ENCODE results near the gene PEX7.
"Not testable (repeated sequence)": the region's sequence is repeated elsewhere in the genome, so short reads cannot be mapped to it uniquely, and the experiment has no call there.

The PEX7 gene, protein sequence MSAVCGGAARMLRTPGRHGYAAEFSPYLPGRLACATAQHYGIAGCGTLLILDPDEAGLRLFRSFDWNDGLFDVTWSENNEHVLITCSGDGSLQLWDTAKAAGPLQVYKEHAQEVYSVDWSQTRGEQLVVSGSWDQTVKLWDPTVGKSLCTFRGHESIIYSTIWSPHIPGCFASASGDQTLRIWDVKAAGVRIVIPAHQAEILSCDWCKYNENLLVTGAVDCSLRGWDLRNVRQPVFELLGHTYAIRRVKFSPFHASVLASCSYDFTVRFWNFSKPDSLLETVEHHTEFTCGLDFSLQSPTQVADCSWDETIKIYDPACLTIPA

DNA sequence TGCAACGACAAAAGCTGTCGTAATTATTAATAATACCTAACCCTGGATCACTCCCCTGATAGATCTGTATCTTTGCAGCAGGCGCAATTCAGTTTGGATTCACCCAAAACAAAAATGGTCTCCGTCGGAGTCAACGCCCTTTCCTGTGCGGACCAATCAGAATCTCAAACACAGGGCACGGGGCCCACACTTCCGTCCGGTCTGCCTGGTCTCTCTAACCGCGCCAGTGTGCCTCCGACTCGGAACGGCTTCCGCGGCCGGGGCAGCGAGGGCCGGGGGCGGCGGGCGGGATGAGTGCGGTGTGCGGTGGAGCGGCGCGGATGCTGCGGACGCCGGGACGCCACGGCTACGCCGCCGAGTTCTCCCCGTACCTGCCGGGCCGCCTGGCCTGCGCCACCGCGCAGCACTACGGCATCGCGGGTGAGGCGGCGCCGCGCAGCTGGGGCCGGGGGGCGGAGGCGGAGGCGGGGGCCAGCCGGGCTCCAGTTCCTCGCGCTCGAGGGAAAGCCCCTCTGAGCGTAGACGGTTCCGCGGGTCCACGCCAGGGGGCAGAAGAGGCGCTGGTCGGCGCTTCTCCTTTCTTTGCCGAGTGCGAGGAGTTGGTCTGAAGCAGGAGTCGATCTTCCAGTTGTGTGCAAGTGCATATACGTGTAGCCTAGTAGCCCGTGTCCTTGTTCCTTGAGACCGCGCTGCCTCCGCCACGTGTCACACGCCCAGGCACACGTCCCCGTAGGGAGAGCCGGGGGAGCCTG, at the start of gene PEX7:
Gene PEX7 (plus strand): TSS at position 217 of the 752 bp plus-strand sequence. CDS start 74 bp downstream, at position 291.
- DNase-seq: peak; percentile 88

DNA sequence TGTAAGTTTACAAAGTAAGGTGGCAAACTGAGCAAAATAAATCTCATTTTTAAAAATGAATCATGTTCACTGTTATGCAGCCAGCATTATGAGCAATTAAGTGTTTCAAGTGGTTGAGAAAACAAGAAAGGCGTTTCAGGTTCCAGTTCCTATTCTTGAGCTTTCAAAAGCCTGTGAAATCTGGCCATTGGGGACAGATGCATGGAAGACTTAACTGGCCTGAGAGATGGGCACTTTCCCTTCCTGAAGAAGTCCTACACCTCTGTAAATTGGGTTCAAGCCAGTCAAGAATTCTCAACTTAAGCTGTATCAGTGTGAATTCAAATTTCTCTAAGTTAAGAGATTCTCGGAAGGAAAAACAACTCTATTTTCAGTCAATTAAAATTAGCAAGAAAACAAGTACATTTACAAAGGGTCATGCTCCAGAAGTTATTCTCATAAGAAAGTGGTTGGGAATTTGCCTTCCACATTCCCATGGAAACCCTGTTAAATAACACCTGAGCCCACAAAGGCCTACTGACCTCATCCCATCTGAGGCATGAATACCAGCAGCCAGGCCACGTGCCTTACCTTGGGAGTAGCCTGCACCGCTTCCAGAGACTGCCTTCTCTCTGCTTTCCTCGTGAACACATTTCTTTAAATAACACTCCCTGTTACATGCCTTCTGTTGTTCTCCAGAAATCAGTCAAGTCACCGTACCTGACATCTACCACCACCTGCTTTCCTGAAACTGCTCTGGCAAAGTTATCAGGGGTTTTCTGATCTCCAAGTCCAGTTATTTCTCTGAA, 49.5 kb upstream of the PEX7 start:
- no peak for DNase-seq

DNA sequence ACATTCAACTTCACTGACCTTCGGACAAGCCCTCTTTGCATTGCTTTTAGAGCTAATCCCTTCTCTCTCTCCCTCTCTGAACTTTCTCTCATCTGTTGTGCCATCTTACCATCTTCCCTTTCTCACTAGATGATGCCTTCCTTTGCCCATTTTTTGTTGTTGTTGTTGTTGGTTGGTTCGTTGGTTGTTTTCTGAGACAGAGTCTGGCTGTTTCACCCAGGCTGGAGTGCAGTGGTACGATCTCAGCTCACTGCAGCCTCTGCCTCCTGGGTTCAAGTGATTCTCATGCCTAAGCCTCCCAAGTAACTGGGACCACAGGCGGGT, 49.0 kb upstream of the PEX7 start:
- DNase-seq: no peak

DNA sequence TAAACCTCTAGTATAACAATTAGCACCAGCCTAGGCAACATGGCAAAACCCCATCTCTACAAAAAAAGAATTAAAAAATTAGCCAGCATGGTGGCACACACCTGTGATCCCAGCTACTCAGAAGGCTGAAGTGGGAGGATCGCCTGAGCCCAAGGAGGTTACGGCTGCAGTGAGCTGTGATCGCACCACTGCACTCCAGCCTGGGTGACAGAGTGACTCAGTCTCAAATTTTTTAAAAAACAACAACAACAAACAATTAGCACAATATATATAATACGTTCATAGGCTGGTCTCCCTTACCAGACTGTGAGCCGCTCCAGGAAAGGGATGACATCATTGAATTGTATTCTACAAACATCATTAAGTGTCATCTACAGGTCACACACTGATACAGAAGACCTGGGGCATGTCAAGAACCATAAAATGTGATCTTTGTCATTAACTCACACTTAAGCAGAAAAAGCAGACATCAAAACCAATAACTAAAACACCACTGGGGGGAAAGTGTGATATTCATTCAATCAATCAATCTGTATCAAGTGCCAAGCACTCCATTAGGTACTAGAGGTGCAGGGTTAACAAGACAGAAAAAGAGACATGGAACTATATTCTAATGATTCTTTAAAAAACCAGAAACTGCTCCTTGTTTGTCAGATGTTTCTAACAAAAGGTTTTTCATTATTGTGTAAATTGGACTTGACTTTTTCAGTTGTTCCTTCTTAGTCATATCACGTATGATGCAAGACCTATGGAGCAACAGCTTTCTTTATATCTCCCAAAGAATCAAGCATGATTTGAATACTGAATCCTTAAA, 48.0 kb upstream of the PEX7 start:
- DNase-seq: no peak

DNA sequence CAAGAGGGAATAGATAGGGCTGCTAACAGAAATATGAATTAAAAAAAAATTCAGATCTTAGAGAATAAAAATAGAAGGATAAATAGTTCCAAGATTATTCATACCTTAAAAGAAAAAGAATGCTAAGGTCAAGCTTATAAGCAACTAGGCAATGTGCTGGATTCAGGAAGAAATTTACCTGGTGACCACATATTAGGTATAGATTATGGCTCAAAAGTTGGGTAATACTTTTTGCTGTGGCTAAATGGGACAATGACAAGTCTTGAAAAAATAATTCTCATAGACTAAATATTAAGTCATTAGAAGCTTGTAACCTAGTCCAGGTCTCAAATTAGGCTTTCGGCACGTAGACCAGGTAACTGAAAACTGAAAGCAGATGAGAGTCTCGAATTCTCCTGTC, 47.3 kb upstream of the PEX7 start:
- no peak for DNase-seq

DNA sequence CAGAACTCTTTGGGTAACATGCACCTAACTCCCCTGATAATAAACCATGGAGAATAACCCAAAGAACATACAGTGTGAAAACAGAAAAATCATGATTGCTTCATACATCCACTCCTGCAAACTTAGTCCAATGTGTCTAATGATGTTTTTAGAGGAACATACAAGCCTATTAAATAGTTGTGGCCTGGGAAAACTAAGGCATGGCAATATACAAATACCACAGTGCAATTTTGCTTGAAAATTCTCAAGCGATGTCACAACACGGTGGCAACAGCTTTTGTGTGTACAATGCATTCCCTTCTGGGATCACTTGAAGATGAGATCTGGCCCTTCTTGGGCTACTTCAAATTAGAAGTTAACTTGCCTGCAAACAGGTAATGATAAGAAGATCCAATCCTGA, 46.8 kb upstream of the PEX7 start:
- DNase-seq: no peak

DNA sequence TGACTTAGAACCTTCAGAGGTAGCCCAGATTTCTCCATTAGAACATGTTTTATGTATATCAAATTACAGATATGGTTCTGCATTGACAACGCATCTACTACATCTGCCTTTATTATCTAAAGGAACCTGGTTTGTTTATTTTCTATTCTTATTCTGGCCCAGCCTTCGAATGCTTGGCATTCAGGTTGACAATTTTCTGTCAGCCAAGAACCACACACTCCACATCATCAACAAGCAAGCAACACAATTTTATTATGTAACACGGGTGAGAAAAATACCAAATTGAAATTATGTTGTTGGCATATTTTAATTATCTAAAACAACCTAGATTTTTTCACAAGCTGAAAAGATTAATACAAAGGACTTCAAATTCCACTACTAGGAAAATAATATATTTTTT, 44.7 kb upstream of the PEX7 start:
- DNase-seq: no peak

DNA sequence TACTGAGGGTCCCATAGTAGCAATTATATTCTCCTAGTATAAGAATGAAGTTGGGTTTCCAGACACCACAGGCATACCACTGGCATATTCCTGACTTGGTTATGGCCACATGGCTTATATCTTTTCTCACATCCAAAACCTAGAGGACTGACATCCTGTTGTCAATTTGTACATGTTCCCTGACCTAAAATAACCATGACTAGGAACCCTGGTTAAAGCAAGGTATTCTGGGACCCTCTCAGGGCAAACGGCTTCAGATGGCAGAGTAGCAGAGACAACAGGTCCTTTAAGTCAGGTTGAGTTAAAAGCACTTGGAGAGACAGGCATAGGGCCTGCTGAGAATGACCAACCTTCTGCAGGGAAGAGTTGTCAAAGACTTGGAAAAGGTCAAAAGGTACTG, 42.7 kb upstream of the PEX7 start:
- DNase-seq: no peak

DNA sequence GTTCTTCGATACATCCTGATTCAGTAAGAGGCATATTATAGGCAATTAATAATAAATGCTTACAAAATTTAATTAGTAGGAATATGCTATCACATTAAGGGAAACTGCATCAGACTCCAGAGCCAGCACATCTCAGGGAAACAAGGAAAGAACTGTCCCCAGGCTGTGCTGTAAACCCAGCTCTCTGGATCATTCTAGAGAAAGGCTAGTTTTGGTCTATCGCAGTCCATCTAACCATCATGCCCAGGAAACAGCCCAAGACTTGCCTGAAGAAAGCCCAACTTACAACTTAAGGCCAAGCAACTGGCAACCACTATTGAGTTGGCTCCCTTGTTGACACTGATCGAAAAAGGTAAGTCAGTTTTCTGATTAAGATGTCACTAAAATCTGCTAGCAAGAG, 41.4 kb upstream of the PEX7 start:
- no peak for DNase-seq

DNA sequence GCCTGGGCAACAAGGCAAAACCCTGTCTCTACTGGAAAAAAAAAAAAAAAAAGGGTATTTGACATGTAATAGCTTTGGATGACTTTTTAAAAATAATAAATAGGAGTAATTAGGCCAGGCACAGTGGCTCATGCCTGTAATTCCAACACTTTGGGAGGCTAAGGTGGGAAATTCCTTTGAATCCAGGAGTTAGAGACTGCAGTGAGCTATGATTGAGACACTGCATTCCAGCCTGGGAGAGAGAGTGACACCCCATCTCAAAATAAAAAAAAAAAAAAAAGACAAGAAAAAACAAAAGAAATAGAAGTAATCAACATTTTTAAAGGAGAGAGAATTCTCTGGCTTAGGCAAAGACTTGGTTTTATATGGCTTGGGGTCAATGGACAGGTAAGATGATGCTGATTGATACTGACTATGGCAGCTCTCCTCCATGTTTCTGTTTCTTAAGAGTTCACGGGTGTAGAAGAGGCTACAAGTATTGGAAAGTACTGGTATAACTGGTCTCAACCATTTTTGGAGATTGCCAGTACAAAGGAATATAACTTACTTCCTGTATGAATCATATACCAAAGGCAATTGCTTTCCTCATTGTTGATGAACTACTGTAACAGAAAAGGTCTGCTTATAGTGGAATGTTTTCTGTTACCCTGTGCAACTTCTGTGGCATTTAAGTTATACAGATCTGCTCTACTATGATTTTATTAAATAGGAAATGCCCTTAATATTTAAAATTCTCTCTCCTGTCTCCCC, 40.2 kb upstream of the PEX7 start:
- no peak for DNase-seq

DNA sequence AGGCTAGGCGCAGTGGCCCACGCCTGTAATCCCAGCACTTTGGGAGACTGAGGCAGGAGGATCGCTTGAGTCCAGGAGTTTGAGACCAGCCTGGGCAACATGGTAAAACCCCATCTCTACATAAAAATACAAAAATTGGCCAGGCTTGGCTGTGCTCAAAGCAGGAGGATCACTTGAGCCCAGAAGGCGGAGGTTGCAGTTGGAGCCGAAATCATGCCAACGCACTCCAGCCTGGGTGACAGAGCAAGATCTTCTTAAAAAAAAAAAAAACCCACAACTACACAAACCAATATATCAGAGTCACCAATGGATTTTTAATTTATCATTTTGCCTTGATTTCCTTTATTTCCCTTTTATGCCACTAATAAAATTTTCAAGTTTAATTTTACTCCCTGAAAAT, 39.4 kb upstream of the PEX7 start:
- no peak for DNase-seq

DNA sequence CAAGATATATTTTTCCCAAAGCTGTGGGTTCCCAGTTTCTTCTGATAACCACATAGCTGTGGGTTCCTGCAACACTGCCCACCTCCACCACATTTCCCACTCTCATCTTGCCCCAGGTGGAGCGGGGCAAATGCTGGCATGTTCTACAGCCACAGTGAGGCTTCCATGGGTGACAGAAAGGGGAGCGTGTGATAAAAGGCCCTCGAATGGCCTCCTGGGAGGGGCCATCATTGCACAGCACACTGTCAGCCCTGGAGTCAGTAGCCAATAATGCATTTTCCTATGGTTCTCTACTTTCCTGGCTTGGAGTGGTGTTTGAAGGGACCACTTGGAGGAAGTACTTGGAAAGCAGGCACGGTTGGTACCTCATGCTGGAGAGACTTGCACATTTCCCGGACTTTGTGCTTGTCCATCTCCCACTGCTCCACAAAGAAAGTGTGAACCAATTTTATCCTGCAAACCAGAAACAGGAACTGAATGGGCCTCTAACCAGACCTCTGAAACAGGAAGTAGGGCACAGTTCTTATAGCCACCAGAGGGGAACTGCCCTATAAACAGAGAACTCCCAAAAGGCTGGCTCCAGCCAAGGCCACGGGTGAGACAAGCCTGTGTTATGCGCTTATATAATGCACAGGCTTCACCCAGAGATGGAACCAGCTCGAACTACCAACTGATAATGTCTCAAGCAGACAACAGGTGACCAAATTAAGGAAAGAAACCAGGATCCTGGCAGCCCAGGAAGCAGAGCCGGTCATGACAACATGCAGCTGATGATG, 38.7 kb upstream of the PEX7 start:
- peak; percentile 64 for DNase-seq

DNA sequence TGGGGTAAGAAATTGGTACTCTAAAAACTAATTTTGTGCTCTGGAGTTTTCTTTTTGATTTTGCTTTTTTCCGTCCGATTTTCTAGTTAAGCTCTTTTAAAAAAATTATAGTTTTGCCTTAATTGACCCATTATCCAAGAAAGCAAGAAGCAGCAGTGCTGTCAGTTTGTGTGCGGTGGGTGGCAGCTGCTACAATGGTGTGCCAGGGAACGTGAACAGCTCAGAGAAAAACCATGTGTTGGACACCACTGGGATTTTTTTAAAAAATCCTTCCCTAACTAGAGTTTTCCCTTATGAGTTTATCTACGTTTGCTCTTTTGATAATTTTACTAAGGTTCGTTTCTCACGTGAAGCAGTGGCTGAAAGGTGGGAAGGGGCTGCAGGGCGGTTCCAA, 38.1 kb upstream of the PEX7 start:
- no peak for DNase-seq

DNA sequence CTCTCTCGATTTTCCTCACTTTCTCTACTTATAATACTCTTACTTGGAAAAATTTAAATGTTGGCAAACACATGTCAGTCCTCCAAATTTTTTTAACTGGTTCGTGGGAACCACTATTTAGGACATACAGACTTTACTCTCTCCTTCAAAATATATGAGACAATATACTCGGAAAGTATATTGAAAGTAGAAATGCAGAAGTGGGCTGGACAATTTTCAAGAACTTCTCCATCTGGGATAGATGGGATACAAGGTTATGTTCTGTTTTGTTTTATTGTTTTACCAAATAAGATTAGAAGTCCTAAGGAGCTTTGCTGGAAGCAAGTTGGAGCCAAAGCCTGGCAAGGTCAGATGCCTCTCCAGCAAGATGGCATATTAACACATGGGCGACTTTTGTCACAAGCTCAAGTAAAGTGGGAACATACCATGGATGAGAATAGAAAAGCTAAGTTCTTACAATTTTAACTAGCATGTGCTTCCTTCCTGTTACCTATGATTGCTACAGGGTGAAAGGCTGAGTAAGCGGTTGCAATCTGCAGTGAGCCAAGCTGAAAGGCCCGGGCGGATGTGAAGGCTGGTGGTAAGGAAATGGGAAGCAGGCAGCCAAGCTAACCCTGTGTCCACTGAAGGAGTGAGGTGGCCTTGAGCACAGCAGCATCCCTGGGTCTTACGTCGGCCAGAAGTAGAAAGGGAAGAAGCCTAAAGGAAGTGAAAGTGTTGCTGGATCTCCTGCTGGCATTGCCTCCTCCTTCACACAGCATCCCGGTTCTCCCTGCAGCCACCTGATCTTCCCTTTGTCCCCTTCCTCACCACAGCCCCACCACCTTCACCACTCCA, 37.3 kb upstream of the PEX7 start:
- DNase-seq: peak; percentile 65

DNA sequence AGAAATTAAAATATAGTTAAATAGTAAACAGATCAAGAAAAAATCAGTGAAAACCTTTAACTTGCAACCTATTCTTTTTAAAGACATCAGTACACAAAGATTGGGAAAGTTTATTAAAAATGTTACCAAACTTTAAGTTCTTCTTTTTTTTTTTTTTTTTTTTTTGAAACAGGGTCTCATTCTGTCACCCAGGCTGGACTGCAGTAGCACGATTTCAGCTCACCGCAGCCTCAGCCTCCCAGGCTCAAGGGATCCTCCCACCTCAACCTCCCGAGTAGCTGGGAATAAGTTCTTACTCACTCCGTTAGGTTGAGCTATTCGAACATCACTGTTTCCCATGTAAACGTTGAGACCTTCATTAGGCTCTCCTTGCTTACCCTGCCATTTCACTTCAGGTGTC, 35.7 kb upstream of the PEX7 start:
- DNase-seq: no peak

DNA sequence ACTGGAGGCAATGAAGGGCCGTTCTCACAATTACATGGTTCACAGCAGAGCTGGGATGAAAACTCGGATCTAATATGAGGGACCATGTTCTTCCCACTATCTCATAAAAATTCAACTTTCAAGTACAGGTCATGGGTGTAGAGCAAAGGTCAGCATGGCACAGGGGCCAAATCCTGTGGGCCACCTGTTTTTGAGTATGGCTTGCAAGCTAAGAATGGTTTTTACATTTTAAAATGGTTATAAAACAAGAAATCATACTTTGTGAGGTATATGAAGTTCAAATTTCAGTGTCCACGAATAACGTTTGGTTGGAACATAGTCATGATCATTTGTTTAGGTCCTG, 34.7 kb upstream of the PEX7 start:
- no peak for DNase-seq

DNA sequence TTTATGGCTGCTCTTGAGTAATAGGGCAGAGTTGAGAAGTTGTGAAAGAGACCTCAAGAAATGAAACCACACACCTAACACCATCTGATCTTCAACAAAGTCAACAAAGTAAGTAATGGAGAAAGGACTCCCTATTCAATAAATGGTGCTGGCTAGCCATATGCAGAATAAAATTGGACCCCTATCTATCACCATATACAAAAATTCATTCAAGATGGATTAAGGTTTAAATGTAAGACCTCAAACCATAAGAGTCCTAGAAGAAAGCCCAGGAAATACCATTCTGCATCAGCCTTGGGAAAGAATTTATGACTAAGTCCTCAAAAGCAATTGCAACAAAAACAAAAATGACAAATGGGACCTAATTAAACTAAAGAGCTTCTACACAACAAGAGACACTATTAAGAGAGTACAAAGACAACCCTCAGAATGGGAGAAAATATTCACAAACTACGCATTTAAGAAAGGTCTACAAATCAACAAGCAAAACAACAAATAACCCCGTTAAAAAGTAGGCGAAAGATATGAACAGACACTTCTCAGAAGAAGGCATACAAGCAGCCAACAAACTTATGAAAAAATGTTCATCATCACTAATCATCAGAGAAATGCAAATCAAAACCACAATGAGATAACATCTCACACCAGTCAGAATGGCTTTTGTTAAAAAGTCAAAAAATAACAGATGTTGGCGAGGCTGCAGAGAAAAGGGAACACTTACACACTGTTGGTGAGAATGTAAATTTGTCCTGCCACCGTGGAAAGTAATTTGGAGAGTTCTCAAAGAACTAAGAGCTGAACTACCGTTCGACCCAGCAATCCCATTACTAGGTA, 34.1 kb upstream of the PEX7 start:
- no peak for DNase-seq

DNA sequence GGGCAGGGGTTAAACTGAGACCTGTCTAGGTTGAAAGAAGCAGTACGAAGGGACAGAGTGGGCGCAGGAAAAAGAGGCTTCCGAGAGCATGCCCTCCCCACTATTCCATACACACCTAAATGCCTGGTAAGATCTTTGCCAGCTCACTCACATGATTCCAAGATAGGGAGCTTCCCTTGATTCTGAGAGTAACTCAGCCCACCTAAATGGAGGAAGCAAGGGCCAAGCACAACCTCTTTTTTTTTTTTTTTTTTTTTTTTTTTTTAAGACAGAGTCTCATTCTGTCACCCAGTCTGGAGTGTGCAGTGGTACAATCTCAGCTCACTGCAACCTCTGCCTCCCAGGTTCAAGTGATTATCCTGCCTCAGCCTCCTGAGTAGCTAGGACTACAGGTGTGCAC, 33.0 kb upstream of the PEX7 start:
- not testable (repeated sequence) for DNase-seq

DNA sequence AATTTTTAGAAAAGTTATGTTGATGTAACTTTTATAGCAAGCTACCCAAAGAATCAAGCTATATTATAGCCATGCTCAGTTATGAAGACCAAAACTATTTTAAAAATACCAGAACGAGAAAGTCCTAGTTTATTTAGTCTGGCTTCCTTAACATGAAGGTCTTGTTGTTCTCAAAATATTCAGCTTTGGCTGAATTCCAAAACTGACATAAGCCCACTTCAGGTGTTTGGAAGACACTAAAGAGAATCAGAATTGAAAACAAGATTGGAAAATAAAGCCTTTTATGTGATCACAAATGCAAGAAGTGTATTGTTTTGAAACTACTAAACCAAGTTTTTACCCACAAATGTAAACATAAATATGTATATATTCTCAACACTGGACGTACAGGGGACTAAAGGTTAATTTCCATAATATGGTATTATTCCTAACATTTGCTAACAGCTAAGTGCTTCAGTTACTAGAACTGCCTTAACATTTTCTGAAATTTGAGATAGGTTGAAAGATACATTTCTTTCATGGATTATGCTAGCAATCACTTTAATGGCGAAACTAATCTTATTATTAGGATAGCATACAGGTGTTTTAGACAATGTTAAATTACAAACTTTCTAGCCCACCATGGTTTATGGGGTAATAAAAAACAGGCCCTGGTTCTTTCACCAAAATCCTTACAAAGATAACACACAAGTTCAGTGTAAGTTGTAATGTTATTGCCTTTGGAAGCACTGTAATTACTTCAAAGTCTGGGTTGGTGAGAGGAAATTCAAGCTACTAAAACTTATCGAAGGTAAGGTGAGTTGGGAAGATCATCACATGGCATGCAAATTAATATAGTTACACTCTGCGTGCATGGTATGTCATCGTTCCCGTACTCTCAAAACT, 31.7 kb upstream of the PEX7 start:
- no peak for DNase-seq

Data from CD4-positive, alpha-beta T cell treated with Interleukin-15 for 1 hour (primary cell).